ENCODE results near the gene SP7.

The SP7 gene

DNA sequence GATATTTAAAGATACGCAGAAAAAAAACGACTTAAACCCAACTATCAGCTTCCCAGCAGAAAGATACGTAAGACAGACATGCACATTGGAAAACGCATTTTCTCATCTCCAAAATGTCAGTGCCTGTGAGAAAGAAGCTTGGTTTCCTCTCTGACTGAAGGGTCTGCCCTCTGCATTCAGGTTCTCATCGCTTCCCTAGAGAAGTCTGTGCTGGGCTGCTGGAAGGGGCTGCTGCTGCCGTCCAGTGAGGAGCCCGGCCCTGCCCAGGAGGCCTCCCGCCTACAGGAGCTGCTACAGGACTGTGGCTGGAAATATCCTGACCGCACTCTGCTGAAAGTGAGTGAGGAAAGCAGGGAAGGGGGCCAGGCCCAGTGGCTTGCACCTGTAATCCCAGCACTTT lies 45.5 kb downstream of the SP7 start:
- in situ Hi-C loops (cut with MboI; ENCODE audit: low pct_unique_long_range_greater_than_20kb, low sequenced_read_pairs): loop anchor here (25.0 kb wide), 1 partner anchor 228 kb away; the partner anchor contains the start of gene TNS2
- DNase-seq: no peak

DNA sequence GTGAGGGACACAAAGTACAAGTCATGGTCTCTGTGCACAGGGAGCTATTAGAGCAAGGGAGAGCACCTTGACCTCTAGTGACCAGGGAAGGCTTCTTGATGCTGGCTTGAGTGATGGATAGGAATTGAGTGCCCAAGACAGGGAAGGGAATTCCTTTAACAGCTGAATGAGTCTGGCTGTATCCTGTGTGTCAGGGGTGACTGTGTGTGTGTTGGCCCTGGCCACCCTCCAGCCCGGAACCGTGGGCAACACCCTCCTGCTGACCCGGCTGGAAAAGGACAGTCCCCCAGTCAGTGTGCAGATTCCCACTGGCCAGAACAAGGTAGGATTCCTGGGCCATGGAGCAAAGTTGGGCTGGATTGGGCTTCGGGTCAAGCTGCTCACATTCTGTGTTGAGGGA lies 46.3 kb downstream of the SP7 start:
- in situ Hi-C loops (cut with MboI; ENCODE audit: low pct_unique_long_range_greater_than_20kb, low sequenced_read_pairs): loop anchor here (25.0 kb wide), 1 partner anchor 228 kb away; the partner anchor contains the start of gene TNS2
- DNase-seq: no peak

GRCh38 chr12:53288322-53288721 lies 47.8 kb downstream of the SP7 start:
- in situ Hi-C loops (cut with MboI; ENCODE audit: low pct_unique_long_range_greater_than_20kb, low sequenced_read_pairs): loop anchor here (25.0 kb wide), 1 partner anchor 226 kb away; the partner anchor contains the start of gene TNS2
- no peak for DNase-seq

- in situ Hi-C loops (cut with MboI; ENCODE audit: low pct_unique_long_range_greater_than_20kb, low sequenced_read_pairs): loop anchor here (25.0 kb wide), 1 partner anchor 225 kb away; the partner anchor contains the start of gene TNS2
- peak; percentile 67 for DNase-seq
Observed at GRCh38 chr12:53287741-53288216, 48.4 kb downstream of the SP7 start.

DNA sequence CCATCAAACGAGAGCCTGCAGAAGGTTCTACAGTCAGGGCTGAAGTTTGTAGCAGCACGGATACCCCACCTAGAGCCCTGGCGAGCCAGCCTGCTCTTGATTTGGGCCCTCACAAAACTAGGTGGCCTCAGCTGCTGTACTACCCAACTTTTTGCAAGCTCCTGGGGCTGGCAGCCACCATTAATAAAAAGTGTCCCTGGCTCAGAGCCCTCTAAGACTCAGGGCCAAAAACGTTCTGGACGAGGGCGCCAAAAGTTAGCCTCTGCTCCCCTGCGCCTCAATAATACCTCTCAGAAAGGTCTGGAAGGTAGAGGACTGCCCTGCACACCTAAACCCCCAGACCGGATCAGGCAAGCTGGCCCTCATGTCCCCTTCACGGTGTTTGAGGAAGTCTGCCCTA lies 49.7 kb downstream of the SP7 start:
- in situ Hi-C loops (cut with MboI; ENCODE audit: low pct_unique_long_range_greater_than_20kb, low sequenced_read_pairs): loop anchor here (25.0 kb wide), 1 partner anchor 224 kb away; the partner anchor contains the start of gene TNS2
- DNase-seq: no peak

DNA sequence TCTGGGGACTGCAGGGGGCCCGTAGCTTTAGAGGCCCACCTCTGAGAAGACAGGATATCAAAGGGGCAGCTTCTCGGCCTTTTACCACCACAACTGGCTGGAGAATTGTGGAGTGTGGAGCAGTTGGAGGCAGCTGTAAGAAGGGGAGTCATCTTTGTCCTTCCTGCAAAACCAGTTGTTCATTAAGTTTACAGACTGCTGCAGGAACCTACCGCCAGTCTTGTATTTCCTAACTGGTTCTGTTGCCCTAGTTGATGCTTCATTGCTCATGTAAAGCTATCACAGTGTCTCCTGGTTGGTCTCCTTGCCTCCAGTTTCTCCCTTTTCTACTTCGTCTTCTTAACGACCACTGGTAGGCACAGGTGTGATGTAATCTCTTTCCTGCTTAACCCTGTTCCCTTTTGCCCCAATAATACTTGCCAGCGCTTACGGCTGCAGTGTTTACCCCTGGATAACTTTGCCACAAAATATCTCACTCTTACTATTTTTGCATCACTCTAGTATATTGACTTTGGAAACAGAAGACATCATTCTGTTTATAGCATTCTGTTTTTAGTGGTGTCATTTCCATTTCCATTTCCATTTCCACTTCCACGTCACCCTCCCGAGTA lies 56.2 kb downstream of the SP7 start:
- no peak for DNase-seq
- in situ Hi-C loops (cut with MboI; ENCODE audit: low pct_unique_long_range_greater_than_20kb, low sequenced_read_pairs): loop anchor here (25.0 kb wide), 1 partner anchor 218 kb away; the partner anchor contains the start of gene TNS2

DNA sequence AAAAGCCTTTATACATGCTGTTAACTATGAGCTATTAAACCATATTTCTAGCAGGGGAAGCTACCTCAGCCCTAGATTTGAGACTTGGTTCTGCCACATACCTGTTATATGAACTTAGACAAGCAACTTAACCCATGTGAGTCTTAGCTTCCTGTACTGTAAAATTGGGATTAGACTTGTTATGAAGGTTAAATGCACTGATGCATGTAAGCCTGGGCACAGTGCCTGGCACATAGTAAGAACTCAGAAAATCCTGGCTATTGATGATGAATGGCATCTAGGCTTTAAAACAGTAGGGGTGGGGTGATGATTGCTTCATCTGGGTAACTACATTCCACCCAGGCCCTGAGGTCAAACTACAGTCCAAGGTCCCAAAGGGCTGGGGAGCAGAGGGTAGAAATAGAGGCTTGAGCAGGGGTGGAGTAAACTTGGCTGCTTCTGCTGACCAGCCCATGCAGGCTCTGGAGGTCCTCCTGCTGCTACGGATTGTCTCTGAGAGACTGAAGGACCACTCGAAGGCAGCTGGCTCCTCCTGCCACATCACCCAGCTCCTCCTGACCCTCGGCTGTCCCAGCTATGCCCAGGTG lies 56.8 kb downstream of the SP7 start:
- in situ Hi-C loops (cut with MboI; ENCODE audit: low pct_unique_long_range_greater_than_20kb, low sequenced_read_pairs): loop anchor here (25.0 kb wide), 1 partner anchor 217 kb away; the partner anchor contains the start of gene TNS2
- DNase-seq: no peak

GRCh38 chr12:53277981-53278380 lies 58.2 kb downstream of the SP7 start:
- in situ Hi-C loops (cut with MboI; ENCODE audit: low pct_unique_long_range_greater_than_20kb, low sequenced_read_pairs): loop anchor here (25.0 kb wide), 1 partner anchor 216 kb away; the partner anchor contains the start of gene TNS2
- DNase-seq: no peak
